ENCODE results near the gene NEB.

The NEB gene

GRCh38 chr2:151472966-151473365, 261.3 kb downstream of the NEB start:
- no peak for DNase-seq (ENCODE audit: low read depth)

GRCh38 chr2:151470556-151470955, 263.7 kb downstream of the NEB start:
- DNase-seq (ENCODE audit: low read depth), result no peak

GRCh38 chr2:151465771-151466170, 268.5 kb downstream of the NEB start:
- no peak for DNase-seq (ENCODE audit: low read depth)

GRCh38 chr2:151459358-151459757, 274.9 kb downstream of the NEB start:
- no peak for DNase-seq (ENCODE audit: low read depth)

GRCh38 chr2:151439127-151439526, 295.1 kb downstream of the NEB start:
- no peak for DNase-seq (ENCODE audit: low read depth)

- DNase-seq (ENCODE audit: low read depth), result no peak
Measured at GRCh38 chr2:151438506-151438905, 295.8 kb downstream of the NEB start.

- DNase-seq (ENCODE audit: low read depth), result no peak
Measured at GRCh38 chr2:151437630-151438029, 296.6 kb downstream of the NEB start.

All from HS-27A (cell line).